ENCODE measurements around the gene PLCB1.
A peak's percentile ranks its signal among the peaks of the same experiment; 100 is the strongest.
"Not testable (repeated sequence)": the region's sequence is repeated elsewhere in the genome, so short reads cannot be mapped to it uniquely, and the experiment has no call there.

PLCB1 gene

DNA sequence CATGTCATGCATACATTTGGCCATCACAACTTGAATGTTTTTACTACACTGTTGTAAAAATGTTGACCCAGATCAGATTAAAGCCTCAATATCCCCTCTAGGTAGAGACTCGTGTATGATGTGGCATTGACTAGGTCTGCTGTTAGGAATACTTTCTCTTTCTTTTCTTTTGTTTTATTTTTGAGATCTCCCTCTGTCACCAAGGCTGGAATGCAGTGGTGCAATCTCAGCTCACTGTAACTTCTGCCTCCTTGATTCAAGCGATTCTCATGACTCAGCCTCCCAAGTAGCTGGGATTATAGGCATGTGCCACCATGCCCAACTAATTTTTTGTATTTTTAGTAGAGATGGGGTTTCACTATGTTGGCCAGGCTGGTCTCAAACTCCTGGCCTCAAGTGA is 334.7 kb downstream of the PLCB1 start:
- not testable (repeated sequence) for DNase-seq

DNA sequence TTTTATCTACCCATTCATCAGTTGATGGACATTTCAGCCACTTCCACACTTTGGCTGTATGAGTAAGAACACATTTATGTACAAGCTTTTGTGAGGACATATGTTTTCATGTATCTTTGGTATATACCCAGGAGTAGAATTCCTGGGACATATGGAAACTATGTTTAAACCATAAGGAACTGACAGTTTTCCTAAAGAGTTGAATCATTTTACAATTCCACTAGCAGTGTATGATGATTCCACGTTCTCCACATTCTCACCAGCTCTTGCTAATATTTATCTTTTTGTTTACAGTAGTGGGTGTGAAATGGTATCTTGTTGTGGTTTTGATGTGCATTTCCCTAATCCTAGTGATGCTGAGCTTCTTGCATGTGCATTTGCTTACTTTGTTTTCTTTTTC is 338.1 kb downstream of the PLCB1 start:
- DNase-seq = no peak

DNA sequence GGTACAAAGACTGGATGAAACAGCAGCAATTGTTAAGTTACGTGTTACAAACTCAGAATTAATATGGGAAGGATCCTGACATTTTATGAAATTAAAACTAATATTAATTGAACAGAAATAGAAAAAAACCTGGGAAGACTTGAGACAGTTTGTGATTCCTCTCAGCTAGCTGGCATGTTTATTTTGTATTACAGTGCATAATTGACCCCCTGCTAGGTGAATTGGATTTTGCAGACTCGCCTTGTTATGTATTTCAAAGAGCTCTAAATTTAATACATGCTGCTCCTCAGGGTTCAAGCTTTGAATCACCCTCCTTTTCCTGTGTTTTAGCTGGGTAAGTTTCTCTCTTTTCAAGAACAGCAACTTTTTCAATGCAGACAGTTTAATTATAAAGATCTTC is 339.4 kb downstream of the PLCB1 start:
- DNase-seq = peak; percentile 18 to 58

GRCh38 chr20:8473459-8473858 is 341.4 kb downstream of the PLCB1 start:
- peak in 1 of 2 experiments; percentile 16 for DNase-seq

DNA sequence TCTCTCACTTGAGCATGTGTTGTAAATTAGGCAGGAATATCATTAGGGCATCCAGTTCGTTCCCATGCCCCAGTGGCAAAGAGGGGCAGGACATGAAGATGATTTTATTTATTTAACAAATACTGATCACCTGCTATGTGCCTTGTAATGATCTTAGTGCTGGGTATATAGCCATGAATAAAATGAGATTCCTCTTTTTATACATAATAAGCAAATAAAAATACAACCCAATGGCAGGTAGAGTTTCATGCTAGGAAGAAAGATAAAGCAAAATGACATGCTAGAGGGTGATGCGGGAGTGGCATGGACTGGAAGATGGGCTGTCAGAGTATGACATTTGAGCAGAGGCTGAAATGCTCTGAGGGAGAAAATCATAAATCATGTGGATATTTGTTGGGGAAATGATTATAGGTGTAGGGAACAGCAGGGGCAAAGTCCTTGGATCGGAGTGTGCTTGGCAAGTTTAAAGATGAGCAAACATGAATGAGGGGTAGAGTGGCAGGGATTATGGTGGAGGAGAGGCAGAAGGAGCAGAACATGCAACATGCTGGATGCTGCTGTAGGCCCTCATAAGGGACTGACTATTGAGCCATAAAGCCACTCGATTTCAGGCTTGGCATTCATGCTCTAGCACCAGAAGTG is 342.1 kb downstream of the PLCB1 start:
- no peak for DNase-seq

DNA sequence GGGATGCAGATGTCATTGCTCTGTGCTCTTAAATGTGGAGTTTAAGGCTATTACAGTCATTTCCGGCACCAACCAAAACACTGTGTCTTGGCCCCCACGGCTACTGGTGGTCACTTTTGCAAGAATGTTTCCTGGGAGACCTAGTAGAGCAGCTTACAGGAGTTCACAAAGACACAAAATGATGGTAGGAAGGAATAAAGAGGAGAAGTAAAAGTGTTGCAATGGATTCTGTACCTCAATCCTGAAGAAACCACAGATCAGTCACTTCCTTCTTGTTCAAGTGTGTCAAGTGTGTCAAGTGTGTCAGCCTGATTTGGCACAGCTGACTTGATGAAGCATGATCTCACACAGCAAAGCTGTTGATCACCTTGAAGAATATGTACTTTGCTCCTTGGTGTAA is 344.0 kb downstream of the PLCB1 start:
- no peak for DNase-seq

GRCh38 chr20:8480597-8480996 is 348.5 kb downstream of the PLCB1 start:
- no peak for DNase-seq

GRCh38 chr20:8487696-8488095 is 355.6 kb downstream of the PLCB1 start:
- DNase-seq = no peak

- DNase-seq = no peak
These were observed 357.2 kb downstream of the PLCB1 start for GRCh38 chr20:8489094-8489883.

- DNase-seq = no peak
These were observed 358.2 kb downstream of the PLCB1 start for GRCh38 chr20:8490076-8490830.

DNA sequence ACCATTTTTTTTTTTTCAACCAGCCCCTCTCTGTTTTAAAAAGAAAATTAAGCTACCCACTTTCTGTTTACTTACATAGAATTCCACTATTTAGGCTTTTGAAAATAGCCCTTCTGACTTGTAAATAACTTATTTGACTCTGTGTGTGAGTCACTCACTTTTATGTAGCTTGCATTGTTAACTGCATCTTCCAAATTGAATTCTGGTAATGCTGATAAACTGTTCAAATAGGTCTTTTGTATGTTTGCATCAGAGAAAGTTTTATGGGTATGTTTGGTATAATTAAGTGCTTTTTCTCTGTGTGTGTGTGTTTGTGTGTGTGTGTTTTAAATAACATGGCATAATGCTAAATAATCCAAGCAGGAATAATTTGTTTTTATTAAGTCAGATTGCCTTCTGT is 360.1 kb downstream of the PLCB1 start:
- DNase-seq = peak in 1 of 2 experiments; percentile 13

GRCh38 chr20:8498571-8498970 is 366.5 kb downstream of the PLCB1 start:
- DNase-seq = no peak

- no peak for DNase-seq
These were observed 372.0 kb downstream of the PLCB1 start for GRCh38 chr20:8504030-8504429.

- DNase-seq = no peak
These were observed 373.6 kb downstream of the PLCB1 start for GRCh38 chr20:8505476-8506200.

DNA sequence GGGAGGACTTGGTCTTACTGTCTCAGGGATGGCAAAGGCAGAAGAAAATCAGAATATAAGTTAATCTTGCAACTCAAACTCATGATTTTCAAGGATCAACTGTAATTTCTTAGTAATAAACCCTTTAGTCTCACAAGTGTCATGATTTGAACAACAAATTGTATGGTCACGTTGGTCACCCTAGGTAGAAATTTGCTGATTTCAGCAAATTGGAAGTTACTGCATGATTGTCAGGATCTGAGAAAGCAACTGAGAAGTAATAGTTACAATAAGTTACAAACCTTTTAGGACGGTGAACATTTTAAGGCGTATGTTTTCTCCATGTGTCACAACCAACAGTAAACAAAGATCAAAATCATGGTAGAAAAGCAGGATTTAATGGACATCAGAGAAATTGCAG is 375.2 kb downstream of the PLCB1 start:
- DNase-seq = no peak

- no peak for DNase-seq
These were observed 377.7 kb downstream of the PLCB1 start for GRCh38 chr20:8509809-8510208.

GRCh38 chr20:8510808-8511207 is 378.7 kb downstream of the PLCB1 start:
- no peak for DNase-seq

DNA sequence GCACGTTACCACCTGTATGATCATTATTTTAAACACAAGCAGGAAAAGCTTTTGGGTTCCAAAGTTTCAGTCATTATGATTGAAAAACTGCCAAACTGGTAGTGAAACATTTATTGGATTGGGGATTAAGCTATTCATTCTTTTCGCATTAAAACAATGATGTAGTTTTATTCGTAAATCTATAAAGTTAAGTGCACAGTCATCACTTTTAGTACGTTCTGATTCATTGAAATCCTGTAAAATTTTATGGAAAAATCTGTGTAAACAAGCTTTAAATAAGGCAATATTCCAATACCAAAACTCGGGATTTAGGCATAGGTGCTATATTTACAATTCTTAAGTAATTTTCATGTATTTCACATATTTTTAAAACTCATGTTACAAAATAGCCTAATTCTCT is 379.9 kb downstream of the PLCB1 start:
- no peak for DNase-seq

DNA sequence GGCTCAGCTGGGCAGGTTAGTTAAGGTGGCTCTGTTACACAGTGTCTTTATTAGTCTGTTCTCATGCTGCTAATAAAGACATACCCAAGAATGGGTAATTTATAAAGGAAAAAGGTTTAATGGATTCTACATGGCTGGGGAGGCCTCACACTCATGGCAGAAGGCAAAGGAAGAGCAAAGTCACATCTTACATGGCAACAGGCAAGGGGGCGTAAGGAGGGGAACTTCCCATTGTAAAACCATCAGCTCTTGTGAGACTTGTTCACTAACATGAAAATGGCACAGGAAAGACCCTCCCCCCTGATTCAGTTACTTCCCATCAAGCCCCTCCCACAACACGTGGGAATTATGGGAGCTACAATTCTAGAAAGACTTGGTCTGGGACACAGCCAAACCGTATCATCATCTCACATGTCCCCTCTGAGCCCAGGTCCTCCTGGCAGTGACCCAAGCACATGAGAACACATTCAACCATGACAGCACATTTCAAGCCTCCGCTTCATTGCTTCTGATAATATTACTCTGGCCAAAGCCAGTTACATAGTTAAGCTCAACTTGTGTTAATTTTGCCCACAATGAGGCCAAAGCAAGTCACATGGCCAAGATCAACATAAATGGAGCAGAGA is 383.9 kb downstream of the PLCB1 start:
- no peak for DNase-seq

DNA sequence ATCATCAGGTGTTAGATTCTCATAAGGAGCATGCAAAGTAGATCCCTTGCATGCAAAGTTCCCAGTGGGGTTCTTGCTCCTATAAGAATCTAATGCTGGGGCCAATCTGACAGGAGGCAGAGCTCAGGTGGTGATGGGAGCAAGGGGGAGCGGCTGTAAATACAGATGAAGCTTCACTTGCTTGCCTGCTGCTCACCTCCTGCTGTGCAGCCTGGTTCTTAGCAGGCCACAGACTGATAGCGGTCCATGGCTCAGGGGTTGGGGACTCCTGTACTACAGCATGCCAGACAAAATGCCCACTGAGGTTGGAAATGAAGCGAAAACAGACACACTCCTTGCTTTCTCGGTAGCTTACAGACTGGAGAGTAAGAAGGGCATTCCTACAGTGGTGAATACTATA is 386.8 kb downstream of the PLCB1 start:
- DNase-seq = no peak

GRCh38 chr20:8519887-8520286 is 387.8 kb downstream of the PLCB1 start:
- DNase-seq = no peak

DNA sequence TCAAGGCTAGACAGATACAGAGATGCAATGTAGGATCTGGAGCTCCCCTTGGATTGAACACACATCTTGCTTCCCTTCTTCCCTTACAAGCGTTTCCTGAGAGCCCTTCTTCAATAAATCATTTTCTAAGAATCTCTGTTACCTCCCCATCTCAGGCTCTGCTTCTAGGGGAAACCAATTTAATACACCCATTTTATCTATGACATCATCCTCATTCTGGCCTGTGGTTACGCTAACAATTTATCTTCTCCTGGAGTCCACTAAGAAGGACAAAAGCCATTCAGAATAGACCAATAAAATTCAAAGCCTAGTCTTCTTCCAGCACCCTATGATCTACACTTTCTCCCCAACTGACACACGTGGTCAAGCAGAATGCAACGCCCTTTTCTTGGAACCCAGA is 390.1 kb downstream of the PLCB1 start:
- DNase-seq = no peak

GRCh38 chr20:8523684-8524083 is 391.6 kb downstream of the PLCB1 start:
- peak in 1 of 2 experiments; percentile 24 for DNase-seq

Measured in NCI-H2081 (cell line).